ENCODE results near the gene CDH23.

CDH23 gene

DNA sequence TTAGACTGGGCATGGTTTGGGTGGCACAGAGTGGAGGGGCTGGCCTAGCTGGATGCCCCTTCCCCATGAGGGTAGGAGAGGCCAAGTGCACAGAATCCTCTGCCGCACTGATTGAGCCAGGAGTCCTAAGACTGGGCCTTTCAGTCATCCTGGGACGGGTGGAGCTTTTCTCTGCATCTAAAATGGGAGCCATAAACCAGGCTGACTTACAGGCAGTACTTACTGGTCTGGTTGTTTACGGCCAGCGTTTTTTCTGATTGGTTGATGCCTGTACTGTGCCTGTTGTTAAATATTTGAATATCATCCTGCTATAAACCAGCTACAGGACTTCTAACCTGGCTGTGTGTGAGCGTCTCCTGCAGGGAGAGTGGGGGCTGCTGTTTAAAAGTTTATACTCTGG is 107.8 kb downstream of the CDH23 start:
- H3K36me3 ChIP-seq (ENCODE audit: control insufficient read depth in 1 of 2, insufficient read depth in 2 of 2, low read length in 2 of 2) = no peaks in the 10 kb centered on the region
- H3K9ac ChIP-seq (ENCODE audit: low read depth in 1 of 2, low read length in 2 of 2) = no peak overlapping the region
- peaks cover 0 to 4% of the 10 kb centered on the region in 2 donors for H3K27me3 ChIP-seq (ENCODE audit: control insufficient read depth in 1 of 2, insufficient read depth in 2 of 2, low read length in 2 of 2)
- no peak overlapping the region for H3K27ac ChIP-seq (ENCODE audit: low read depth, low read length)
- no peaks in the 10 kb centered on the region for H3K4me1 ChIP-seq (ENCODE audit: control insufficient read depth in 1 of 2, insufficient read depth in 2 of 2, low read length in 2 of 2)
- H3K9me3 ChIP-seq (ENCODE audit: control insufficient read depth in 1 of 2, low read length in 2 of 2) = no peaks in the 10 kb centered on the region
- no peak overlapping the region for H3K4me3 ChIP-seq (ENCODE audit: low read depth in 1 of 2, low read length in 2 of 2)

DNA sequence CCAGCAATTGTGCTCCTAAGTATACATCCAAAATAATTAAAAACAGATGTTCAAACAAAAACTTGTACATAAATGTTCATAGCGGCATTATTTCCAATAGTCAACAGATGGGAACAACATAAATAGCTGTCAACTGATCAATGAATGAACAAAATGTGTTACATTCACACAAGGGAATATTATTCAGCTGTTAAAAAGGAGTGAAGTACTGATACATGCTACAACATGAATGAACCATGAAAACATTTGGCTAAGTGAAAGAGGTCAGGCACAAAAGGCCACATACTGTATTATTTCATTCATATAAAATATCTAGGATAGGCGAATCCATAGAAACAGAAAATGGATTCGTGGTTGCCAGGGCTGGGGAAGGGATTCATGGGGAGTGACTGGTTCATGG is 109.1 kb downstream of the CDH23 start:
- no peaks in the 10 kb centered on the region for H3K9me3 ChIP-seq (ENCODE audit: control insufficient read depth in 1 of 2, low read length in 2 of 2)
- H3K4me3 ChIP-seq (ENCODE audit: low read depth in 1 of 2, low read length in 2 of 2) = no peak overlapping the region
- H3K9ac ChIP-seq (ENCODE audit: low read depth in 1 of 2, low read length in 2 of 2) = no peak overlapping the region
- no peaks in the 10 kb centered on the region for H3K4me1 ChIP-seq (ENCODE audit: control insufficient read depth in 1 of 2, insufficient read depth in 2 of 2, low read length in 2 of 2)
- H3K27ac ChIP-seq (ENCODE audit: low read depth, low read length) = no peak overlapping the region
- peaks cover 0 to 4% of the 10 kb centered on the region in 2 donors for H3K27me3 ChIP-seq (ENCODE audit: control insufficient read depth in 1 of 2, insufficient read depth in 2 of 2, low read length in 2 of 2)
- H3K36me3 ChIP-seq (ENCODE audit: control insufficient read depth in 1 of 2, insufficient read depth in 2 of 2, low read length in 2 of 2) = no peaks in the 10 kb centered on the region

DNA sequence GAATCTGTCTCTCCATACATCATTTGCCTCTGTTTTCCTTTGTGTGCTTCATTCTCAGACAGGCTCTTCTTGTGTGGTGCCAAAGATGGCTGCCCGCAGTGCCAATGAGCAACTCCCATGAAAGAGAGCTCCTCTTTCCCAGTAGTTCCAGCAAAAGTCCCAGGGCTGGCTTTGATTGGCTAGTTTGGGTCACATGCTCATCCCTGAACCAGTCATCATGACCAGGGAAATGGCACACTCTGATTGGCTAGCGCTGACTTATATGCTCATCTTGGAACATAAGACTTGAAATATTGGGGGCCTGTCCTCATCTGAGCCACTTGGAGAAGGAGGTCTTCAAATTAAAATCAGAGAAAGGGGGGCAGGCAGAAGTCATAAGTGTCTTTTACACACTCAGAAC is 112.7 kb downstream of the CDH23 start:
- Histone ChIP-seq H3K36me3 (ENCODE audit: control insufficient read depth in 1 of 2, insufficient read depth in 2 of 2, low read length in 2 of 2) (no peaks in the 10 kb centered on the region), H3K4me3 (ENCODE audit: low read depth in 1 of 2, low read length in 2 of 2) (no peak overlapping the region), H3K27me3 (ENCODE audit: control insufficient read depth in 1 of 2, insufficient read depth in 2 of 2, low read length in 2 of 2) (peaks cover 0 to 4% of the 10 kb centered on the region in 2 donors), H3K27ac (ENCODE audit: low read depth, low read length) (no peak overlapping the region), H3K9me3 (ENCODE audit: control insufficient read depth in 1 of 2, low read length in 2 of 2) (no peaks in the 10 kb centered on the region), H3K9ac (ENCODE audit: low read depth in 1 of 2, low read length in 2 of 2) (no peak overlapping the region), H3K4me1 (ENCODE audit: control insufficient read depth in 1 of 2, insufficient read depth in 2 of 2, low read length in 2 of 2) (no peaks in the 10 kb centered on the region)

DNA sequence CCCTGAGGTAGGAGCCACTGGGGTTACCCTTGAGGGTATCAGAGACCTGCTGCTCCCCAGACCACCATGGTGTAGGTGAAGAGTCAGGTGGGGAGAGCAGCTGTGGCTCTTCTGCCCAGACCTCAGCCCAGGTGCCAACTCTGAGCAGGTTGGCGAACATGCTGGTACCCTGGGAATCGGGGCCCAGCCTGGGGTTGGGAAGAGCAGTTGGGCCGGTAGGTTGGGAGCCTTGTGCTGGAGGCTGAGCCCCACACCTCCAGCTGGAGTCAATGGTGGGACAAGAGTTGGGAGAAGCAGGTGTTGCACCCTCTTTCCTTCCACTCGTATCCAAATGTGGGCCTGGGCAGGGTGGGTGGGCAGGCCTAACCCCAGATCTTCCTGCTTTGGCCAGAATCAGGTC is 114.5 kb downstream of the CDH23 start:
- Histone ChIP-seq H3K4me1 (ENCODE audit: control insufficient read depth in 1 of 2, insufficient read depth in 2 of 2, low read length in 2 of 2) (no peaks in the 10 kb centered on the region), H3K36me3 (ENCODE audit: control insufficient read depth in 1 of 2, insufficient read depth in 2 of 2, low read length in 2 of 2) (no peaks in the 10 kb centered on the region), H3K9ac (ENCODE audit: low read depth in 1 of 2, low read length in 2 of 2) (no peak overlapping the region), H3K27ac (ENCODE audit: low read depth, low read length) (no peak overlapping the region), H3K9me3 (ENCODE audit: control insufficient read depth in 1 of 2, low read length in 2 of 2) (no peaks in the 10 kb centered on the region), H3K27me3 (ENCODE audit: control insufficient read depth in 1 of 2, insufficient read depth in 2 of 2, low read length in 2 of 2) (peaks cover 0 to 4% of the 10 kb centered on the region in 2 donors), H3K4me3 (ENCODE audit: low read depth in 1 of 2, low read length in 2 of 2) (no peak overlapping the region)

DNA sequence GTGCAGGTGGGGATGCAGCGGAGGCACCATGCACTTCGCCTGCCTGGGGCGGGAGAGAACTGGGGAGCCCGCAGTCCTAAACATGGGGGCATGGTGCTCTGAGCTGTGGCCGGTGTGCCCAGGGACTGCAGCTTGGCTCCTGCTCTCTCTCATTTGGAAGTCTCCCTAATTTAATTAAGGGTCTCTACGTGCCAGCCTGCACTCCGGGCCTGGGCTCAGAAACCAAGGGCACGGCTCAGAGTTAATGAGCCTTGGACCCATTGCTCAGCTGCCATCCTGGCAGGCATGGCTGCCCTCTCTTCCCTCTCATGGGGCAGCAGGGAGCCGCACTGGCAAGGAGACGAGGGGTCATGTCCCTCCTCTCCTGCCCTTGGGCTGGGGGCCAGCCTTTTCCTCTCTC is 115.6 kb downstream of the CDH23 start:
- no peak overlapping the region for H3K27ac ChIP-seq (ENCODE audit: low read depth, low read length)
- no peaks in the 10 kb centered on the region for H3K36me3 ChIP-seq (ENCODE audit: control insufficient read depth in 1 of 2, insufficient read depth in 2 of 2, low read length in 2 of 2)
- peaks cover 0 to 4% of the 10 kb centered on the region in 2 donors for H3K27me3 ChIP-seq (ENCODE audit: control insufficient read depth in 1 of 2, insufficient read depth in 2 of 2, low read length in 2 of 2)
- H3K9me3 ChIP-seq (ENCODE audit: control insufficient read depth in 1 of 2, low read length in 2 of 2) = no peaks in the 10 kb centered on the region
- no peaks in the 10 kb centered on the region for H3K4me1 ChIP-seq (ENCODE audit: control insufficient read depth in 1 of 2, insufficient read depth in 2 of 2, low read length in 2 of 2)
- H3K4me3 ChIP-seq (ENCODE audit: low read depth in 1 of 2, low read length in 2 of 2) = no peak overlapping the region
- no peak overlapping the region for H3K9ac ChIP-seq (ENCODE audit: low read depth in 1 of 2, low read length in 2 of 2)

DNA sequence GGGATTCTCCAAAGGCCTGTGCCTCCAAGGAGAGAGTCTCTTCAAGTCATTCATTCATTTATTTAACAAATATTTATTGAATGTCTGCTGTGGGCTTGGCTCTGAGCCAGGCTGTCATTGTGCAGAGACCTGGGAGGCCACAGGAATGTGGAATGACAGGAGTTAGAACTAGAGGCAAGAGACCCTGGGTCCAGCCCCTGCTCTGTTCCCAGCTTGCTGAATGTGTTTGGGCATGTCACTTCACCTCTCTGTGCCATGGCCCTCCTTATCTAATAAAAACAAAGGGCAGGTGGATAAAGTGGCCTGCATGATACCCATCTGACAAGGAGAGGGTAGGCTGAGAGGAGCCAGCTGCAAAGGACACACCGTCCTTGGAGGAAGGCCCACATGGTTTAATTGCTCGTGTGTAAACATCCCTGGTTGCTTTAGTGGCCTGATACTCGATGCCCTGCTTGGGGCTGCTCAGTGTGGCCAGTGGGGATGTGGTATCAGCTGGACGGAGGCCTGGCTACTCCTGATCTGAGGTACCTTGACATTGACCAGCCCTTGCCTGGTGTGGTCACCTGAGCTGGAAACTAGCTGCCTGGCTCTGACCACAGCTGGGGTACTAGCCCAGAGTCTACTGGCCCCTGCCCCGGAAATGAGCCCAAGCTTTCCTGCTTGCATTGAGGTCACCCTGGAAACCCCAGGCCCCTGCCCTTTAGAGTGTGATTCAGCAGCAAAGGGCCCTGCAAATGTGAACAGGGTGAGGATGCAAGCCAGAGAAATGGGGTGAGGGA is 116.2 kb downstream of the CDH23 start:
- peaks cover 0 to 4% of the 10 kb centered on the region in 2 donors for H3K27me3 ChIP-seq (ENCODE audit: control insufficient read depth in 1 of 2, insufficient read depth in 2 of 2, low read length in 2 of 2)
- H3K27ac ChIP-seq (ENCODE audit: low read depth, low read length) = no peak overlapping the region
- no peaks in the 10 kb centered on the region for H3K4me1 ChIP-seq (ENCODE audit: control insufficient read depth in 1 of 2, insufficient read depth in 2 of 2, low read length in 2 of 2)
- H3K9me3 ChIP-seq (ENCODE audit: control insufficient read depth in 1 of 2, low read length in 2 of 2) = no peaks in the 10 kb centered on the region
- H3K4me3 ChIP-seq (ENCODE audit: low read depth in 1 of 2, low read length in 2 of 2) = no peak overlapping the region
- H3K9ac ChIP-seq (ENCODE audit: low read depth in 1 of 2, low read length in 2 of 2) = no peak overlapping the region
- H3K36me3 ChIP-seq (ENCODE audit: control insufficient read depth in 1 of 2, insufficient read depth in 2 of 2, low read length in 2 of 2) = no peaks in the 10 kb centered on the region

DNA sequence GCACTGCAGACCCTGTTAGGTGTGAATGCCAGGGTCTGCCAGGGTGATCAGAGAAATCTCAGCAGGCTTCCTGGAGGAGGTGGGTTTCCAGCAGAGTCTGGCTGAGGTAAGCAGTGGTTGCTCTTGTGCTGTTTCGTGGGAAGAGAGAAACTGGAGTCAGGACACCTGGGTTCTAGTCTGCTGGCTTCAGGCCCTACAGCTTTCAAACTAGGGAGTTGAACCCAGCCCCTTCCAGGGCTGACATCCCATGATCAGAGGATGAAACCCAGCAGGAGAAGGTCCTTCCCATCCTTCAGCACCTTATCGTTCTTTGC is 116.8 kb downstream of the CDH23 start:
- no peak overlapping the region for H3K4me3 ChIP-seq (ENCODE audit: low read depth in 1 of 2, low read length in 2 of 2)
- H3K4me1 ChIP-seq (ENCODE audit: control insufficient read depth in 1 of 2, insufficient read depth in 2 of 2, low read length in 2 of 2) = no peaks in the 10 kb centered on the region
- H3K9ac ChIP-seq (ENCODE audit: low read depth in 1 of 2, low read length in 2 of 2) = no peak overlapping the region
- no peaks in the 10 kb centered on the region for H3K9me3 ChIP-seq (ENCODE audit: control insufficient read depth in 1 of 2, low read length in 2 of 2)
- peaks cover 0 to 4% of the 10 kb centered on the region in 2 donors for H3K27me3 ChIP-seq (ENCODE audit: control insufficient read depth in 1 of 2, insufficient read depth in 2 of 2, low read length in 2 of 2)
- no peak overlapping the region for H3K27ac ChIP-seq (ENCODE audit: low read depth, low read length)
- H3K36me3 ChIP-seq (ENCODE audit: control insufficient read depth in 1 of 2, insufficient read depth in 2 of 2, low read length in 2 of 2) = no peaks in the 10 kb centered on the region

DNA sequence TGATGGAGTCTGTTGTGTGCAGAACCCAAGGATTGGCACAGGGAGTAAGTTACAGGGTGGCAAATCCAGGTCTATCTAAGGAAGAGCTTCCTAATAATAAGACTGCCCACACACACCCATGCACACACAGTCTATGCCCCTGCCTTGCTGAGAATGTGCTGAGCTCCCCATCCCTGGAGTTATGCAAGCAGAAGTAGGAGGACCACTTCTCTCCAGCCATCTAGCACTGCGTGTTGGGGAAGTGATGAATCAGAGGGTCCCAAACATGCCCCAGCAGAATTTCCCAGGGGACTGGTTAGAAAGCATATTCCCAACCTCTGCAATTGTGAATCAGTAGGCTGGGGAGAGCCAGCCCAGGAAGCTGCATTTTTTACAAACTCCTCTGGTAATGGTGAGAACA is 117.2 kb downstream of the CDH23 start:
- no peaks in the 10 kb centered on the region for H3K36me3 ChIP-seq (ENCODE audit: control insufficient read depth in 1 of 2, insufficient read depth in 2 of 2, low read length in 2 of 2)

DNA sequence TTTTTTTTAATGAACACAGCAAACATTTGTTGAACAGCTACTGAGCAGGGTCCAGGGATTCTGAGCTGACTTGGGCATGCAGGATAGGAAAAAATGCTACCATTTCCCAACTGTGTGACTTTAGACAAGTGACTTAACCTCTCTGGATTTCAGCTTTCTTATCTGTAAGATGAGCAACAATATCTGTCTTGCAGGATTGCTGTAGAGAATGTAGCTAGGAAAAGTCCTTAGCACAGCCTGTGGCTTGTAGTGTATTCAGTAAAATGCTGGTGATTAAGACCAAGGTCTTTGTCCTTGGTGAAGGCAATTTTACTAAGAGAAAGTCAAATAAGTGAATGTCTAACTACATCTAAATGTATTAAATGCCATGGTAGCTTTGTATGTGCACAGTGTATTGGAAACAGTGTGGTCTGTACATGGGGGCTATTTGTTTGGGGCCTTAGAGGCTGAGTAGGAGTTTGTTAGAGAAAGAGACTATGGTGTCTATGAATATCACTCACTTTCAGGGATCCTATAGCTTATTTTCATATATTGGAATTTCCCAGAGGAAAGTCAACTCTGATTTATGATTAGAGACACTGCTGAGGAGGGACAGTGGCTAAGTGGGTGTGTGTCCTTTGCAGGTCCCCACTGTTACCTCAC is 118.9 kb downstream of the CDH23 start:
- Histone ChIP-seq H3K9me3 (ENCODE audit: control insufficient read depth in 1 of 2, low read length in 2 of 2) (no peaks in the 10 kb centered on the region), H3K27me3 (ENCODE audit: control insufficient read depth in 1 of 2, insufficient read depth in 2 of 2, low read length in 2 of 2) (no peaks in the 10 kb centered on the region), H3K4me3 (ENCODE audit: low read depth in 1 of 2, low read length in 2 of 2) (no peak overlapping the region), H3K4me1 (ENCODE audit: control insufficient read depth in 1 of 2, insufficient read depth in 2 of 2, low read length in 2 of 2) (no peaks in the 10 kb centered on the region), H3K36me3 (ENCODE audit: control insufficient read depth in 1 of 2, insufficient read depth in 2 of 2, low read length in 2 of 2) (no peaks in the 10 kb centered on the region), H3K27ac (ENCODE audit: low read depth, low read length) (no peak overlapping the region), H3K9ac (ENCODE audit: low read depth in 1 of 2, low read length in 2 of 2) (no peak overlapping the region)

More for the DNA sequence above, 117.2 kb downstream of the CDH23 start:
- Histone ChIP-seq H3K9ac (ENCODE audit: low read depth in 1 of 2, low read length in 2 of 2) (no peak overlapping the region), H3K27ac (ENCODE audit: low read depth, low read length) (no peak overlapping the region), H3K4me3 (ENCODE audit: low read depth in 1 of 2, low read length in 2 of 2) (no peak overlapping the region), H3K27me3 (ENCODE audit: control insufficient read depth in 1 of 2, insufficient read depth in 2 of 2, low read length in 2 of 2) (no peaks in the 10 kb centered on the region), H3K4me1 (ENCODE audit: control insufficient read depth in 1 of 2, insufficient read depth in 2 of 2, low read length in 2 of 2) (no peaks in the 10 kb centered on the region), H3K9me3 (ENCODE audit: control insufficient read depth in 1 of 2, low read length in 2 of 2) (no peaks in the 10 kb centered on the region)

DNA sequence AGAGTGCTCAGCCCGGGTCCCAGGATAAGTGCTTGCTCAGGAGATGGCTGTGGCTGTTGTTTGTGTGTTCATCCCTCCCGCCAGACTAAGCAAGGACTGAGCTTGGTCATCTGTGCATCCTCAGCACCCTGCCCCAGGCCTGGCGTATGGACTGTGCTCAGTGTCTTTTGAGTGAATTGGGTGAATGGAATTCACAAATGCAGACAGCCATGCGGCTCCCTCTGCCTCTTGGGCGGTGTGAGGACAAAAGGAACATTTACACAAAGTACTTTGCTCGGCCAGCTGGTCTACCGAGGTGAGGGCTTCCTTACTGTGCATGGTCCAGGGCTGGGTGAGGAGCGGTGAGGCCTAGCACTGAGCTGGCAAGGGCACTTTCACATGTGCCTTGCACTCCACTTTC is 120.2 kb downstream of the CDH23 start:
- no peak overlapping the region for H3K27ac ChIP-seq (ENCODE audit: low read depth, low read length)
- H3K4me3 ChIP-seq (ENCODE audit: low read depth in 1 of 2, low read length in 2 of 2) = no peak overlapping the region
- no peaks in the 10 kb centered on the region for H3K27me3 ChIP-seq (ENCODE audit: control insufficient read depth in 1 of 2, insufficient read depth in 2 of 2, low read length in 2 of 2)
- H3K9ac ChIP-seq (ENCODE audit: low read depth in 1 of 2, low read length in 2 of 2) = no peak overlapping the region
- H3K36me3 ChIP-seq (ENCODE audit: control insufficient read depth in 1 of 2, insufficient read depth in 2 of 2, low read length in 2 of 2) = no peaks in the 10 kb centered on the region
- H3K4me1 ChIP-seq (ENCODE audit: control insufficient read depth in 1 of 2, insufficient read depth in 2 of 2, low read length in 2 of 2) = no peaks in the 10 kb centered on the region
- H3K9me3 ChIP-seq (ENCODE audit: control insufficient read depth in 1 of 2, low read length in 2 of 2) = no peaks in the 10 kb centered on the region
